GM23338 (cell line): ENCODE results near the gene DDR2.

Experiments used
- CREB1 ChIP-seq: fragments of 250-450 bp; sonication (Bioruptor Pico); IDR thresholded peaks from 2 replicates; pipeline ENCODE4 v1.5.0; 2020; ENCODE audit warnings: low read depth, mild to moderate bottlenecking, moderate library complexity
- CTCF ChIP-seq, 2 experiments: fragments of 200-600 bp in 1 of 2; sonication (generic) in 1 of 2; conservative IDR thresholded peaks; 2 replicates each; pipeline versions ENCODE4 v1.5.1 to v1.6.1; 2016 to 2017; ENCODE audit warnings: antibody characterized with exemption in 2 of 2, low read depth in 2 of 2, mild to moderate bottlenecking in 2 of 2, moderate library complexity in 1 of 2
- EZH2 ChIP-seq: fragments of 200-600 bp; sonication (generic); IDR thresholded peaks from one replicate; pipeline ENCODE4 v1.8.0; 2017; ENCODE audit warnings: antibody characterized with exemption, mild to moderate bottlenecking, low read depth; ENCODE audit not compliant: unreplicated experiment
- EZH2phosphoT487 ChIP-seq: fragments of 200-600 bp; sonication (generic); IDR thresholded peaks from one replicate; pipeline ENCODE4 v1.8.1; 2018; ENCODE audit warnings: antibody characterized with exemption; ENCODE audit not compliant: unreplicated experiment
- JUNB ChIP-seq: IDR thresholded peaks from one replicate; pipeline ENCODE4 v1.6.1; 2016; ENCODE audit warnings: antibody characterized with exemption; ENCODE audit not compliant: unreplicated experiment
- NANOG ChIP-seq: IDR thresholded peaks from 2 replicates; pipeline ENCODE4 v1.6.1; 2016; ENCODE audit warnings: antibody characterized with exemption, borderline replicate concordance
- POLR2AphosphoS5 ChIP-seq: IDR thresholded peaks from 2 replicates; pipeline ENCODE4 v1.6.1; 2016; ENCODE audit warnings: antibody characterized with exemption, low read depth
- ZNF114 ChIP-seq: fragments of 250-450 bp; sonication (Bioruptor Pico); IDR thresholded peaks from 2 replicates; pipeline ENCODE4 v1.5.0; 2020; ENCODE audit warnings: mild to moderate bottlenecking, moderate library complexity
- ZNF331 ChIP-seq: fragments of 250-450 bp; sonication (Bioruptor Pico); IDR thresholded peaks from 2 replicates; pipeline ENCODE4 v1.5.0; 2020; ENCODE audit warnings: low read depth, mild to moderate bottlenecking, moderate library complexity
- TF ChIP-seq, protein P1 (sequence below): IDR thresholded peaks from one replicate; pipeline ENCODE4 v1.6.1; 2018; ENCODE audit warnings: antibody characterized with exemption; ENCODE audit not compliant: unreplicated experiment

GRCh38 chr1:162676087-162676486, 43.8 kb downstream of the DDR2 start:
- TF ChIP-seq CTCF (conservative IDR thresholded peaks at IDR 0.05; ENCODE audit: low read depth in 2 of 2) (no peak), POLR2AphosphoS5 (no peak), EZH2 (no peak), CREB1 (CRISPR knock-in tag) (no peak), EZH2phosphoT487 (no peak), JUNB (no peak), ZNF331 (CRISPR knock-in tag) (no peak), NANOG (no peak), ZNF114 (CRISPR knock-in tag) (no peak)
- TF ChIP-seq, protein P1, sequence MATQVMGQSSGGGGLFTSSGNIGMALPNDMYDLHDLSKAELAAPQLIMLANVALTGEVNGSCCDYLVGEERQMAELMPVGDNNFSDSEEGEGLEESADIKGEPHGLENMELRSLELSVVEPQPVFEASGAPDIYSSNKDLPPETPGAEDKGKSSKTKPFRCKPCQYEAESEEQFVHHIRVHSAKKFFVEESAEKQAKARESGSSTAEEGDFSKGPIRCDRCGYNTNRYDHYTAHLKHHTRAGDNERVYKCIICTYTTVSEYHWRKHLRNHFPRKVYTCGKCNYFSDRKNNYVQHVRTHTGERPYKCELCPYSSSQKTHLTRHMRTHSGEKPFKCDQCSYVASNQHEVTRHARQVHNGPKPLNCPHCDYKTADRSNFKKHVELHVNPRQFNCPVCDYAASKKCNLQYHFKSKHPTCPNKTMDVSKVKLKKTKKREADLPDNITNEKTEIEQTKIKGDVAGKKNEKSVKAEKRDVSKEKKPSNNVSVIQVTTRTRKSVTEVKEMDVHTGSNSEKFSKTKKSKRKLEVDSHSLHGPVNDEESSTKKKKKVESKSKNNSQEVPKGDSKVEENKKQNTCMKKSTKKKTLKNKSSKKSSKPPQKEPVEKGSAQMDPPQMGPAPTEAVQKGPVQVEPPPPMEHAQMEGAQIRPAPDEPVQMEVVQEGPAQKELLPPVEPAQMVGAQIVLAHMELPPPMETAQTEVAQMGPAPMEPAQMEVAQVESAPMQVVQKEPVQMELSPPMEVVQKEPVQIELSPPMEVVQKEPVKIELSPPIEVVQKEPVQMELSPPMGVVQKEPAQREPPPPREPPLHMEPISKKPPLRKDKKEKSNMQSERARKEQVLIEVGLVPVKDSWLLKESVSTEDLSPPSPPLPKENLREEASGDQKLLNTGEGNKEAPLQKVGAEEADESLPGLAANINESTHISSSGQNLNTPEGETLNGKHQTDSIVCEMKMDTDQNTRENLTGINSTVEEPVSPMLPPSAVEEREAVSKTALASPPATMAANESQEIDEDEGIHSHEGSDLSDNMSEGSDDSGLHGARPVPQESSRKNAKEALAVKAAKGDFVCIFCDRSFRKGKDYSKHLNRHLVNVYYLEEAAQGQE: no peak
